ENCODE measurements around the gene B9D1.

The B9D1 gene

GRCh38 chr17:19301274-19301951, 61.1 kb downstream of the B9D1 start:
- no peak for DNase-seq
- Mint-ChIP-seq H3K36me3 (no peaks in the 10 kb centered on the region), H3K9me3 (no peaks in the 10 kb centered on the region), H3K27me3 (peaks cover 83% of the 10 kb centered on the region), H3K4me3 (no peak overlapping the region), H3K27ac (no peak overlapping the region), H3K4me1 (peaks cover 23% of the 10 kb centered on the region)
- CTCF ChIA-PET = interaction anchor here (0.6 to 2.3 kb wide), 2 partner anchors 20 to 61 kb away, joined by 3 to 6 read pairs; partner anchors contain the start of gene B9D1

GRCh38 chr17:19299866-19300265, 62.7 kb downstream of the B9D1 start:
- no peak overlapping the region for H3K27ac Mint-ChIP-seq
- H3K36me3 Mint-ChIP-seq = no peaks in the 10 kb centered on the region
- H3K4me3 Mint-ChIP-seq = no peak overlapping the region
- no peak for DNase-seq
- H3K4me1 Mint-ChIP-seq = peaks cover 8% of the 10 kb centered on the region
- H3K27me3 Mint-ChIP-seq = peaks cover 76% of the 10 kb centered on the region
- no peaks in the 10 kb centered on the region for H3K9me3 Mint-ChIP-seq
- CTCF ChIA-PET = interaction anchor here (2.3 kb wide), 1 partner anchor 62 kb away, joined by 6 read pairs; the partner anchor contains the start of gene B9D1

GRCh38 chr17:19299214-19299747, 63.2 kb downstream of the B9D1 start:
- Mint-ChIP-seq H3K4me1 (peaks cover 6% of the 10 kb centered on the region), H3K4me3 (no peak overlapping the region)
- CTCF ChIA-PET = interaction anchor here (2.3 kb wide), 1 partner anchor 63 kb away, joined by 6 read pairs; the partner anchor contains the start of gene B9D1

GRCh38 chr17:19298569-19299213, 63.8 kb downstream of the B9D1 start:
- Mint-ChIP-seq H3K4me1 (peaks cover 2% of the 10 kb centered on the region), H3K27me3 (peaks cover 71% of the 10 kb centered on the region), H3K4me3 (no peak overlapping the region), H3K27ac (no peak overlapping the region), H3K36me3 (no peaks in the 10 kb centered on the region), H3K9me3 (no peaks in the 10 kb centered on the region)
- no peak for DNase-seq
- CTCF ChIA-PET = interaction anchor here (0.9 to 2.3 kb wide), 2 partner anchors 21 to 64 kb away, joined by 3 to 6 read pairs; partner anchors contain the start of gene B9D1

More at GRCh38 chr17:19299214-19299747, 63.2 kb downstream of the B9D1 start:
- peaks cover 73% of the 10 kb centered on the region for H3K27me3 Mint-ChIP-seq
- H3K9me3 Mint-ChIP-seq = no peaks in the 10 kb centered on the region
- H3K36me3 Mint-ChIP-seq = no peaks in the 10 kb centered on the region
- no peak for DNase-seq
- H3K27ac Mint-ChIP-seq = no peak overlapping the region

GRCh38 chr17:19296786-19297778, 65.4 kb downstream of the B9D1 start:
- CTCF ChIA-PET = interaction anchor here (1.5 kb wide), 1 partner anchor 10 kb away, joined by 4 read pairs; no protein-coding TSS in a partner anchor
- Mint-ChIP-seq H3K9me3 (no peaks in the 10 kb centered on the region), H3K4me1 (no peaks in the 10 kb centered on the region), H3K27me3 (peaks cover 70% of the 10 kb centered on the region), H3K36me3 (no peaks in the 10 kb centered on the region), H3K4me3 (no peak overlapping the region), H3K27ac (no peak overlapping the region)
- DNase-seq = no peak

- CTCF ChIA-PET = interaction anchor here (1.2 kb wide), 1 partner anchor 11 kb away, joined by 4 read pairs; no protein-coding TSS in a partner anchor
Measured at GRCh38 chr17:19295473-19296135, 66.9 kb downstream of the B9D1 start.

GRCh38 chr17:19294443-19294842, 68.1 kb downstream of the B9D1 start:
- CTCF ChIA-PET = interaction anchor here (1.6 kb wide), 1 partner anchor 68 kb away, joined by 3 read pairs; the partner anchor contains the start of gene B9D1
- peaks cover 70% of the 10 kb centered on the region for H3K27me3 Mint-ChIP-seq
- DNase-seq = no peak
- no peak overlapping the region for H3K27ac Mint-ChIP-seq
- no peaks in the 10 kb centered on the region for H3K36me3 Mint-ChIP-seq
- H3K4me3 Mint-ChIP-seq = no peak overlapping the region
- H3K9me3 Mint-ChIP-seq = no peaks in the 10 kb centered on the region
- no peaks in the 10 kb centered on the region for H3K4me1 Mint-ChIP-seq

More at GRCh38 chr17:19295473-19296135, 66.9 kb downstream of the B9D1 start:
- no peak overlapping the region for H3K4me3 Mint-ChIP-seq
- H3K9me3 Mint-ChIP-seq = no peaks in the 10 kb centered on the region
- H3K27me3 Mint-ChIP-seq = peaks cover 68% of the 10 kb centered on the region
- no peaks in the 10 kb centered on the region for H3K4me1 Mint-ChIP-seq
- no peak for DNase-seq
- H3K36me3 Mint-ChIP-seq = no peaks in the 10 kb centered on the region
- no peak overlapping the region for H3K27ac Mint-ChIP-seq

Data from activated naive CD4-positive, alpha-beta T cell treated with anti-CD3 and anti-CD28 coated beads, Interleukin-2, amount 10 ng/mL, durations not matched to agents 7 days and 5 days (primary cell).